Spleen (tissue), 11 donors: ENCODE data around the gene PLA2G4B. TPM values are rescaled to one million over a fixed set of nuclear protein-coding genes. Genes with fewer than 3 reads are reported as not detected.

Source experiments
- DNase-seq: peaks from one replicate; pipeline ENCODE4 v3.0.0-alpha.2; 2020
- H3K27ac ChIP-seq, 8 donors: fragments of 200-600 bp; sonication (generic) in 7 of 8; 1 replicate in 4 of 8; 2 replicates in 4 of 8; pipeline versions ENCODE4 v1.5.0 to v1.8.0; 2016 to 2021; ENCODE audit warnings: inconsistent platforms in 4 of 8, mild to moderate bottlenecking in 4 of 8, moderate library complexity in 1 of 8
- H3K27me3 ChIP-seq, 7 donors: fragments of 200-600 bp; sonication (generic) in 6 of 7; replicated peaks in 1 of 7; 1 replicate in 4 of 7; 2 replicates in 3 of 7; pipeline versions ENCODE4 v1.5.0 to v1.8.0; 2016 to 2021; ENCODE audit warnings: inconsistent platforms in 3 of 7, mild to moderate bottlenecking in 1 of 7
- H3K36me3 ChIP-seq, 6 donors: fragments of 200-600 bp; sonication (generic) in 5 of 6; 1 replicate in 4 of 6; 2 replicates in 2 of 6; pipeline versions ENCODE4 v1.5.0 to v1.8.0; 2016 to 2021; ENCODE audit warnings: inconsistent platforms in 2 of 6
- H3K4me1 ChIP-seq, 6 donors: fragments of 200-600 bp; sonication (generic) in 5 of 6; 1 replicate in 3 of 6; 2 replicates in 3 of 6; pipeline versions ENCODE4 v1.5.0 to v1.8.0; 2016 to 2021; ENCODE audit warnings: inconsistent platforms in 3 of 6
- H3K4me3 ChIP-seq, 8 donors: fragments of 200-600 bp; sonication (generic) in 7 of 8; 1 replicate in 4 of 8; 2 replicates in 4 of 8; pipeline versions ENCODE4 v1.5.0 to v1.8.0; 2016 to 2021; ENCODE audit warnings: inconsistent platforms in 4 of 8, mild to moderate bottlenecking in 4 of 8, moderate library complexity in 2 of 8
- H3K9me3 ChIP-seq, 8 donors: fragments of 200-600 bp; sonication (generic) in 7 of 8; 1 replicate in 4 of 8; 2 replicates in 4 of 8; pipeline versions ENCODE4 v1.5.0 to v1.8.0; 2016 to 2021; ENCODE audit warnings: inconsistent platforms in 4 of 8
- CTCF ChIP-seq, 11 experiments: fragments of 200-600 bp in 7 of 11; fragments of 450-650 bp in 4 of 11; sonication (generic) in 4 of 11; IDR thresholded peaks in 8 of 11; conservative IDR thresholded peaks in 3 of 11; 1 replicate in 7 of 11; 2 replicates in 4 of 11; pipeline versions ENCODE4 v1.4.0 to v1.8.0; 2016 to 2021; ENCODE audit warnings: antibody characterized with exemption in 11 of 11, inconsistent platforms in 4 of 11, mild to moderate bottlenecking in 1 of 11
- POLR2A ChIP-seq, 3 donors: fragments of 450-650 bp; IDR thresholded peaks; one replicate each; pipeline ENCODE4 v1.5.1; 2017; ENCODE audit warnings: antibody characterized with exemption in 3 of 3, mild to moderate bottlenecking in 1 of 3
- POLR2AphosphoS5 ChIP-seq, 3 donors: sonication (generic); formaldehyde crosslinking; IDR thresholded peaks; one replicate each; pipeline ENCODE4 v1.5.1; 2017; ENCODE audit warnings: antibody characterized with exemption in 3 of 3
- WGBS, 5 donors: extraction: QIAGEN DNeasy Blood & Tissue Kit in 3 of 5; methylation state at CpG; one replicate each; pipeline versions ENCODE4 v1.1.5 to v1.1.7; 2013 to 2018; 5-methylcytosine and 5-hydroxymethylcytosine counted together
- intact Hi-C: fragments of 100-400 bp; cut with DNase I; formaldehyde crosslinking; loops from one replicate; pipeline ENCODE4 v1.15.0; 2023; ENCODE audit warnings: low total_unique reads
- polyA plus RNA-seq, 3 donors: library from polyadenylated mRNA; stranded (reverse); fragments of 200-250 nt; gene quantifications; one replicate each; pipeline ENCODE4 v1.2.1, GENCODE V29; 2013
- total RNA-seq, 7 donors: library from RNA; depleted of rRNA in 3 of 7; stranded (reverse); fragments of >200 nt in 3 of 7; fragmentation: NEBNext Ultra II Directional in 4 of 7; extraction: Animal tissue kit (Norgen Biotek cat#: 25700) in 4 of 7; gene quantifications; one replicate each; pipeline versions ENCODE4 v1.1.0 to v1.2.1, GENCODE V29; 2016 to 2021
- donor health status: healthy with polysubstance abuse.
- donor health status: DM: no; HTN: no; CAD: no; lungs with moderate emphysema.
- donor health status: DM: no; HTN: no; CAD: no.
- donor health status: Bipolar disorder and iron deficiency.
- donor health status: healthy.
- donor health status: DM: no; HTN: no; CAD: no.
- donor health status: DM: yes; HTN: yes; CAD: no.

Gene PLA2G4B
- total and polyA plus RNA-seq, 10 donors = 4.0 to 20.8 (median 11.8) TPM

GRCh38 chr15:41797201-41797944 is 41.3 kb upstream of the PLA2G4B start:
- Histone ChIP-seq H3K27ac (peak overlapping the region in 5 of 8 donors; percentile 51 to 73 (median 67)), H3K4me3 (no peak overlapping the region), H3K27me3 (no peaks in the 10 kb centered on the region), H3K9me3 (no peaks in the 10 kb centered on the region), H3K4me1 (peaks cover 9 to 33% (median 20%) of the 10 kb centered on the region in 6 donors), H3K36me3 (peaks cover 0 to 31% (median 18%) of the 10 kb centered on the region in 6 donors)
- TF ChIP-seq POLR2A (IDR thresholded peaks at IDR 0.05) = no peak
- no peak for TF ChIP-seq CTCF (IDR thresholded peaks at IDR 0.05 in 8 of 11, conservative IDR thresholded peaks at IDR 0.05 in 3 of 11)
- no peak for TF ChIP-seq POLR2AphosphoS5 (IDR thresholded peaks at IDR 0.05)
- 71 to 78% (median 76%) methylated on average over 8 of the region's 8 CpGs for WGBS, 5 donors
- intact Hi-C loops = no loop called here
- DNase-seq = no peak

- Histone ChIP-seq H3K9me3 (no peaks in the 10 kb centered on the region), H3K36me3 (peaks cover 0 to 37% (median 19%) of the 10 kb centered on the region in 6 donors), H3K27ac (no peak overlapping the region), H3K4me3 (no peak overlapping the region), H3K4me1 (peaks cover 9 to 29% (median 20%) of the 10 kb centered on the region in 6 donors), H3K27me3 (no peaks in the 10 kb centered on the region)
- TF ChIP-seq POLR2A (IDR thresholded peaks at IDR 0.05) (no peak), POLR2AphosphoS5 (IDR thresholded peaks at IDR 0.05) (no peak), CTCF (IDR thresholded peaks at IDR 0.05 in 8 of 11, conservative IDR thresholded peaks at IDR 0.05 in 3 of 11) (no peak)
- 78 to 89% (median 87%) methylated on average over 9 of the region's 9 CpGs for WGBS, 5 donors
- intact Hi-C loops = no loop called here
- no peak for DNase-seq
These were observed 39.8 kb upstream of the PLA2G4B start for GRCh38 chr15:41798607-41799487.

GRCh38 chr15:41799488-41799805 is 39.2 kb upstream of the PLA2G4B start:
- Histone ChIP-seq H3K27ac (no peak overlapping the region), H3K36me3 (peaks cover 0 to 37% (median 19%) of the 10 kb centered on the region in 6 donors), H3K27me3 (no peaks in the 10 kb centered on the region), H3K9me3 (no peaks in the 10 kb centered on the region), H3K4me3 (no peak overlapping the region), H3K4me1 (peaks cover 9 to 29% (median 20%) of the 10 kb centered on the region in 6 donors)
- TF ChIP-seq POLR2AphosphoS5 (IDR thresholded peaks at IDR 0.05) (no peak), CTCF (IDR thresholded peaks at IDR 0.05 in 8 of 11, conservative IDR thresholded peaks at IDR 0.05 in 3 of 11) (no peak), POLR2A (IDR thresholded peaks at IDR 0.05) (no peak)
- DNase-seq = no peak
- 64 to 76% (median 72%) methylated on average over 5 of the region's 5 CpGs for WGBS, 5 donors
- intact Hi-C loops = no loop called here

GRCh38 chr15:41801185-41801584 is 37.5 kb upstream of the PLA2G4B start:
- peaks cover 0 to 47% (median 19%) of the 10 kb centered on the region in 6 donors for H3K36me3 ChIP-seq
- TF ChIP-seq POLR2AphosphoS5 (IDR thresholded peaks at IDR 0.05) (no peak), POLR2A (IDR thresholded peaks at IDR 0.05) (no peak), CTCF (IDR thresholded peaks at IDR 0.05 in 8 of 11, conservative IDR thresholded peaks at IDR 0.05 in 3 of 11) (no peak)
- no peak for DNase-seq
- no peaks in the 10 kb centered on the region for H3K27me3 ChIP-seq
- intact Hi-C loops = no loop called here
- H3K9me3 ChIP-seq = no peaks in the 10 kb centered on the region
- no peak overlapping the region for H3K4me3 ChIP-seq
- H3K27ac ChIP-seq = no peak overlapping the region
- peaks cover 2 to 16% (median 12%) of the 10 kb centered on the region in 6 donors for H3K4me1 ChIP-seq
- WGBS, 5 donors = 96 to 99% (median 98%) methylated on average over 3 of the region's 3 CpGs
